Heart left ventricle (tissue), 13 donors: Measurements from ENCODE around the gene WNK3.

Experiments
- CTCF ChIP-seq, 12 donors: fragments of 200-600 bp; sonication (generic) in 4 of 12; IDR thresholded peaks; one replicate each; pipeline versions ENCODE4 v1.5.0 to v1.8.0; 2018 to 2022; ENCODE audit warnings: antibody characterized with exemption in 12 of 12, mild to moderate bottlenecking in 5 of 12
- POLR2A ChIP-seq, 2 donors: fragments of 450-650 bp; IDR thresholded peaks; one replicate each; pipeline ENCODE4 v1.6.1; 2017; ENCODE audit warnings: antibody characterized with exemption in 2 of 2, mild to moderate bottlenecking in 2 of 2, moderate library complexity in 2 of 2
- donor health status: ischemic (EF 13 %, LVEDD 7.1; RV severe dilation, severe dysfunction).
- donor health status: DM: no; HTN: yes; CAD: no.
- donor health status: DM: no; HTN: no; CAD: no.
- donor health status: ischemic (EF 25% LVEDD 6.9; RV normal size, moderate dysfunction).
- donor health status: ischemic (EF 25% LVEDD 5.7; RV mildly dilated, moderate dysfunction).
- donor health status: ischemic (EF 35%, LVEDD 5.7; RV mildly dilated, moderate dysfunction).
- donor health status: nonischemic (EF 11% LVEDD 7.7; RV severe dilation, severe dysfunction).
- donor health status: DM: yes; HTN: yes; CAD: no.
- donor health status: PGD.
- donor health status: ischemic (EF 29% LVEDD 5.4; RV normal size, mild dysfunction).
- donor health status: nonischemic (EF 23%, LVEDD 6.1; RV moderate dilation, normal function).

- TF ChIP-seq POLR2A (IDR thresholded peaks at IDR 0.05) = no peak
- TF ChIP-seq CTCF (IDR thresholded peaks at IDR 0.05) = no peak
These were observed 68.9 kb downstream of the WNK3 start for GRCh38 chrX:54288968-54289367.
